GM18499 (cell line): ENCODE results near the gene ELL.

Experiments used
- ATAC-seq: cut with Tn5 transposase; IDR thresholded peaks from one replicate; pipeline ENCODE4 v1.9.1; 2021; ENCODE audit warnings: moderate number of reproducible peaks; ENCODE audit not compliant: insufficient read depth, unreplicated experiment

The ELL gene

DNA sequence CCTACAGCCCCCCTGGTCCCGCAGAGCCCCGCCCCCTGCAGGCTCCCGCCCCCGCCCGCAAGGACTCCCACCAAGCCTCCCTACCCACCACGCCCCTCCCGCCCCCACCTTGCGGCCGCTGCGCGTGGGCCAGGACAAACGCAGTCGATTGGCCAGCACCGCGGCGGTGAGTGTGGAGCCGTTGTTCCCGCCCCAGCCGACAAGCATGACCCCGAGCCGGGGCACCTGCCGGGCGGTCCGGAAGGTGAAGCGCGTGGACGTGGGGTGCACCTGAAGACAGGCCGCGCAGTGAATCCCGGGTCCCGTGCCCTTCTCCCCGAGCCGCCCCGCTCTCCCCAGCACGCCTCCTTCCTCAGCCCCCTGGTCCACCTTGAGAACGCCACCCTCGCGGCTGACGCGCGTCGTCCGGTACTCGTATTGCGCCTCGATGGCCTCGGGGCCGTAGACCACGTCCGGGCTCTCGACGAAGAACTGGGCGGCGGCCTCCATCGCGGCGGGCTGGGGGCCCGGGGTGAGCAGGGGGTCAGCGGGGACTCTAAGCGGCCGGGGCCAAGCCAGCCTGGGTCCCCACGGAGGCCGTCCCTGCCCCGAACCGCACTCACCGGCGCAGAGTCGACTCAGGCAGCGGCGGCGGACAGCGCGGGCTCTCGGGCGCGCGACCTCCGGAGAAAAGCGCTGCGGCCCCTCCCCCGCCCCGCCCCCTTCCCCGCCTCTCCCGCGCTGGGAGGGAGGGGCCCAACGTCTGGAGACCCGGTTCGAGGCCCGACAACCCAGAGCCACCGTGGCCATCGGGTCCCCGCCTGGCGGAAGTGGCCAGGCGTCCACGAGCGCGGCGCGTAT lies 84.2 kb downstream of the ELL start, which contains the start of gene ISYNA1:
Gene ISYNA1 (minus strand): TSS at position 643 of the 840 bp plus-strand sequence. CDS start 154 bp downstream, at position 489.
- no peak for ATAC-seq

DNA sequence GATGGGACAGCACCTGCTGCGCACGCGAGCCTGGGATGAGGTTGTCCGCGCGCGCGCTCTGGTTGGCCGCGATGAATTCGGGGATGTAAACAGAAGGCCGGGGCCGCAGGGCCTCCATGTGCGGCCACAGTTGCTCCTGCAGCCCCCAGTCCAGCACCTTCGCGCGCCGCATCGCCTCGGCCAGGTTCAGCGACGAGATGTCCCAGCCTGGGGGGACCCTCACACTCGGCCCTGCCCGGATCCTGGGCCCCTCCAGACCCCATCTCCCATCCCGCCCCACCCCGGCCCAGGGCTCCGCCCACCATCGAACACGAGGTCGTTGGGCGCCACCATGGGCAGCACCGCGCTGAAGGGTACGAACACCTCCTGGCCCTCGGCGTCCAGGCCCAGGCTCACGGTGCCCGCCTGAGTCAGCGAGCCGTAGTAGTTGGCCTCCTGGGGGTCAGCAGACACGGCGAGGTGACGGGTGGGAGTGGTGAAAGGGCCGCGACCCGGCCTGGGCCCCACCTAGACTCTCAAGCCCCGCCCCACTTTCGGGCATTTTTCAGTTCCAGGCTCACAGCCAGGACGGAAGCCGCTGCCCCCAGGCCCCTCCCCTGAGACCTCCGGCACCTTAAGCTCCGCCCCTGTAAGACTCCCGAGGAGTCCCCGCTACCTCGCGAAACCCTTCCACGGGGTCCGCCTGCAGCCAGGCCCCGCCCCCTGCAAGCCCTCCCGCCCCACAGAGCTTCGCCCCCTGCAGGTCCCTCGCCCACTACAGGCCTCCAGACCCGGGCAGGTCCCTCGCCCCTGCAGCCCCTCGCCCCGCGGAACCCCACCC lies 85.0 kb downstream of the ELL start:
- ATAC-seq = no peak

DNA sequence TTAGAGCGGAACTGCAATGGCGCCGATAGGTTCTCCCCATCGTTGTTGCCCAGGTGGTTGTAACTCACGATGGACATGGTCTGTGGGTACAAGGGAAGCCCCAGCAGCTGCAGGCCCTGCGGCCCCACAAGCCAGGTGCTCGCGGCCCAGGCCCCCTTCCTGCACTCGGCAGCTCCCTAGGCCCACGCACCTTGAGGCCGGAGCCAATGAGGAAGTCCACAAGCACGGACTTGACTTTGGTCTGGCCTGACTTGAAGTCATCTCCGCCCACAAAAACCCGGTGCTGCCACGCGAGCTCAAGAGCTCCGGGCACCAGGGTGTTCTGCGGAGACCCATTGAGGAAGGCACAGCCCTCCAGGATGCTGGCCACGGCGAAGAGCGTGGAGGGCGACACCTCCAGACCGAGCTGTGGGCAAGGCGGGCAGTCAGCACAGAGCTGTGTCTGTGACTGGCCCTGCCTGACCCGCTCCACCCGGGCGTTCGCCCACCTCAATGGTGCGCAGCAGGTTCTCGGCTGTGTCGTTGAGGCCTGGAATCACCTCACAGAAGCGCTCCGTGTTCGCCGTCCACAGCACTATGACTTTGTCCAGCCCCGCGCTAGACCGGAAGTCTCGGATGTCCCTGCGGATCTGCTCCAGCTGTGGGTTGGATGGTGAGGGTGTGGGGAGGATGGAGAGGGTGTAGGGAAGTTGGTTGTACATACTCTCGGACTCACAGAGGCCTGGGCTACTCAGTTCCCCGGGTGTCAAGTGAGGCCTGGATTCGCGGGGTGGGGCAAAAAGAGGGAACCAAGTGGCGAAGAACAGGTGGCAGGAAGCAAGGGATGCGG lies 85.8 kb downstream of the ELL start:
- no peak for ATAC-seq

DNA sequence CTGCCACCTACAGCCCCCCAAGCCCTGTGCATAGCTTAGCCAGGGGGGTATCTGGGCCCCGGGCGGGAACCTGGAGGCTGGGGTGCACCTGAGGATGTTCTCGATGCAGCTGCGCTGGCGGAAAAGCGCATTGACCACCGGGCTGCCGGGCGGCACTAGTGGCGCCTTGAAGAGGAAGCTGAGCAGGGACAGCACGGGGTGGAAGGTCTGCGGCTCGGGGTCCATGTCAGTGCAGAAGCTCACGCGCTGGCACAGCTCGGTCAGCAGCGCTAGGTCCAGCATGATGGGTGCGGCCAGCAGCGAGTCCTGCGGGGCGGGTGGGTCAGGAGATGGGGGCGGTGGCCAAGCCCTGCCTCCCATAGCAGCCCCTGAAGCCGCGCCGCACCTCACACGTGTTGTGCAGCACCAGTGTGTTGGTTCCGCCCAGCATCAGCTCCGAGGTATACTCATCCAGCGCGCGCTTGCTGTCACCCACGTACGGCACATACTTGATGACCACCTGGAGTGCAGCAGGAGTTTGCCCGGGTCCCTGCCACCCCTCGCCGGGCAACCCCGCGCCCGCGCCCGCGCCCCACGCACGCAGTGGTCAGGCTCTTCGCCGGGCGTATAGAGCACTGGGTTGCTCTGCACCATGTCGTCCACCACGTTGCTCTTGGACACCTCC lies 86.6 kb downstream of the ELL start:
- ATAC-seq = no peak

DNA sequence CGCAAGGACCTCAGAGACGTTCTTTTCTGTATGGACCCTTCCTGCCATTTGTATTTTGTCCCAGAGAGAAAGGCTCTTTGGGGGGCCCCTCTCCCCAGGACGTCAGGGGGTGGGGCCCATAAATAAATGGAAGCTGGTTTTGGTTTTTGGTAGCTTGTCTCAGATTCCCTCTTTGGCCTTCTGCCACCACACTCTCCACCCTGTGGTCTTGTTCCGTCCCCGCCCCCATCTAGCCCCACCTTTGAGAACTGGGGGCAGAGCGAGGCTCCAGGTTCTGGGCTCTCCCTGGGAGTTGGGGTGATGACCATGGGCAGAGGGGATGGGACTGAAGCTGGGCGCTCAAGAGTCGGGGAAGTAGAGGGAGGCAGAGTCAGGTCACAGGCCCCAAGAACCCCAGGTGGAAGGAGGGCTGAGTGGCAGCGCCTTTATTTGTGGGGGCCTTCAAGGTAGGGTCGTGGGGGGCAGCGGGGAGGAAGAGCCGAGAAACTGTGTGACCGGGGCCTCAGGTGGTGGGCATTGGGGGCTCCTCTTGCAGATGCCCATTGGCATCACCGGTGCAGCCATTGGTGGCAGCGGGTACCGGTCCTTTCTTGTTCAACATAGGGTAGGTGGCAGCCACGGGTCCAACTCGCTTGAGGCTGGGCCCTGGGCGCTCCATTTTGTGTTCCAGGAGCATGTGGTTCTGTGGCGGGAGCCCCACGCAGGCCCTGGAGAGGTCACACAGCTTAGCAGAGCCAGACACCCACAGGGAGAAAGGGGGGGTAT lies 87.3 kb downstream of the ELL start:
- no peak for ATAC-seq

DNA sequence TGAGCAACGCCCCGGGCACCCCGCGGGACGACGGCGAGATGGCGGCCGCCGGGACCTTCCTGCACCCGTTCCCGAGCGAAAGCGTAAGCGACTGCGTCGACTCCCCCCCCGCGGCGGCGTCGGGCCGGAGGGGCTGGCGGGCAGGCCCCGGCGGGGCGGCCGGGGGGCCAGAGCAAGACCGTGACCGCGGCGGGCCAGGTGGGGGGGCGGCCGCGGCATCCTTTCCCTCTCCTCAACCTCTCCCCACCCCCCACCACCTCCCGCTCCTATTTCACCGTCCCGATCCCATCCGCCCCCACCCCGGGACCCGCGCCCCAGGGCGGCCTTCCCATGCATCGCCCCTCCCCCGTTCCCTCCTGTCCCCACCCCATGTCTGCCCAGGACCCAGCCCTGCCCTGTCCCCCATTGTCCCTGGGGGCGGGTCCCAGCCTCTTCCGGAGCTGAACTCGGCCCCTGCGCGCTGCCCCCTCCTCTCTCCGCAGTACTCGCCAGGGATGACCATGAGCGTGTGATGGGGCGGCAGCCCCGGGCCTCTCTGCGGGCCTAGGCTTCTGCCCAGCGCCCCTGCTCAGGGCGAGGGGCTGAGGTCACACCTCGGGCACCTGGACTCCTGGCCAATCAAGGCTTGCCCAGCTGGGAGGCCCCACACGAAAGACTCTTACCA lies 88.0 kb downstream of the ELL start:
- ATAC-seq = no peak

DNA sequence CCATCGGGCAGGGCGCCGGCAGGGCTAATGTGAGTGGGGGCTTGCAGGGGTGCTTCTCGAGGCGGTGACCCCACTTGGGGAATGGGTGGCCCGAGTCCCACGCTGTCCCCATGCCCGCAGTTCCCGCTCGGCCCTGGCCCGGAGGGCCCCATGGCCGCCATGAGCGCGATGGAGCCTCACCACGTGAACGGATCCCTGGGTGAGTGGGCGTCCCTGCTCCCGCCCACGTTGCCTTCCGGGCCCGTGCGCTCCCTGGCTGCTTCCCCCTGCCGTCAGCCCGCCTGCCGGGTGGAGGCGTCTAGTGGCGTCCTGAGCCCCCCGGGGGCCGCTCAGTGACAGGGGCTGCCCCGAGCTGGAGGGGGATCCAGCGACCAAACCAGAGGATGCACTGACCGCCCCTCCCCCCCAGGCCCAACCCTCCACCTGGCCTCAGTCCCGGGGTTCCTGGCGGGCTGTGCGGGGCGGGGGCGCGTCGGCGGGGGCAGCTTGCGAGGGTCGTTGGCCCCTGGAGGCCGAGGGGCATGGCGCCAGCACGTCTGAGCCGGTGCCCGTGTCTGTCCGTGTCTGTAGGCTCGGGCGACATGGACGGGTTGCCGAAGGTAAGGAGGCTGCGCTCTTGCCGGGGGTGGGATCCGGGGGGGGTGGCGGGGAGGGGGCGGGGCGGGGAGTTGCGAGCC lies 88.7 kb downstream of the ELL start:
- no peak for ATAC-seq

DNA sequence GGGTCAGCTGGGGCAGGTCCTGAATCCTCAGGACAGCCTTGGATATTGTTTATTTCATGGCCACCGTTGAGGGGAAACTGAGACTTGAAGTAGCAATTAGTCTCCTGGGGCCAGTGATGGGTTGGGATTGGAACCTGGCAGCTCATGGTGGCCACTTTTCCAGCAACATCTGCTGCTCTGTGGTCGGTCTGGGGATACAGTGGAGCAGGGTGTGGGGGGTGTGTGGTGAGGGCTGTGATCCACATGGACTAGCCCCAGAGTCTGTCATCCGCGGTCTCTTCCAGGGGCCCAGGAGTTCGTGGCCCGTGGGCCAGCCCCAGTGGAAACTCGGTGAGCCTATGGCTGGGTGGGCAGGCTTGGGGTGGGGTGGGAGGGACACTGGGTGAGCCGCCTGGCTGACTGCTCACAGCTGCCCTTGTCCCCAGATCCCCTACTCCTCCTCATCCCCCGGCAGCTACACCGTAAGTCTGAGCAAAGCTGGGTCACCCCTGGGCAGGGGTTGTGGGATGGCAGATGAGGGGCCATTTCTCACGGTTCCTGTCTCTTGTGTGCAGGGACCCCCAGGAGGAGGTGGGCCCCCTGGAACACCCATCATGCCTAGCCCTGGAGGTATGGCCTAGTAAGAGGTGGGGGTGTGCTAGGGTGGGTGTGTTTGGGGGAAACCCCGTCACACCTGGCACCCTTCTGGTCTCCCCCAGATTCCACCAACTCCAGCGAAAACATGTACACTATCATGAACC lies 89.4 kb downstream of the ELL start:
- ATAC-seq = no peak

DNA sequence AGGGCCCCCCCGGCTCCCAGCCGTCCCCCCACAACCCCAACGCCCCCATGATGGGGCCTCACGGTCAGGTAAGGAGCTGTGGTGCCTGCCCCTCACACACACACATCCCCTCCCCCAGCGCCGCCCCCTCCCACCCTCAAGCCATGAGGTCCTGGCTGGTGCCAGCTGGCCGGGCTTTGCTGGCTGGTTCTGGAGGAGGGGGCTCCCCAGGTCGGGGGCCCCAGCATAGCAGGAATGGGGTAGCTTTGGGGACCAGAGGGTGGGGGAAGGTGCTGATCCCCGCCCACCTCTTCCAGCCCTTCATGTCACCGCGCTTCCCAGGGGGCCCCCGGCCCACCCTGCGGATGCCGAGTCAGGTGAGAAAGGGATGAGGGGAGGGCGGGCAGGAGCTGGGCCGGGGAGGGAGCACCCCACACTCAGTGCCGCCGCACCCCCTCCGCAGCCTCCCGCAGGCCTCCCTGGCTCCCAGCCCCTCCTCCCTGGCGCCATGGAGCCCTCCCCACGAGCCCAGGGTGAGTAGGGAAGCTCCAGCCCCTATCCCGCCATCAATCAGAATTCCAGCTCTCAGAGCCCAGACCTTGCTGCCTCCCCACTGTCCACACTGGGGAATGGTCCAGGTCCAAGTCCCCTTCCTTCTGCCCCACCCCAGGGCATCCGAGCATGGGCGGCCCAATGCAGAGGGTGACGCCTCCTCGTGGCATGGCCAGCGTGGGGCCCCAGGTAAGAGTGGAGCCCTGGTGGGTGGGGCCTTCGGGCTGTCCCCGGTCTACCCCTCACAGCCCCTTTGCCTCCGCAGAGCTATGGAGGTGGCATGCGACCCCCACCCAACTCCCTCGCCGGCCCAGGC lies 90.3 kb downstream of the ELL start:
- no peak for ATAC-seq

DNA sequence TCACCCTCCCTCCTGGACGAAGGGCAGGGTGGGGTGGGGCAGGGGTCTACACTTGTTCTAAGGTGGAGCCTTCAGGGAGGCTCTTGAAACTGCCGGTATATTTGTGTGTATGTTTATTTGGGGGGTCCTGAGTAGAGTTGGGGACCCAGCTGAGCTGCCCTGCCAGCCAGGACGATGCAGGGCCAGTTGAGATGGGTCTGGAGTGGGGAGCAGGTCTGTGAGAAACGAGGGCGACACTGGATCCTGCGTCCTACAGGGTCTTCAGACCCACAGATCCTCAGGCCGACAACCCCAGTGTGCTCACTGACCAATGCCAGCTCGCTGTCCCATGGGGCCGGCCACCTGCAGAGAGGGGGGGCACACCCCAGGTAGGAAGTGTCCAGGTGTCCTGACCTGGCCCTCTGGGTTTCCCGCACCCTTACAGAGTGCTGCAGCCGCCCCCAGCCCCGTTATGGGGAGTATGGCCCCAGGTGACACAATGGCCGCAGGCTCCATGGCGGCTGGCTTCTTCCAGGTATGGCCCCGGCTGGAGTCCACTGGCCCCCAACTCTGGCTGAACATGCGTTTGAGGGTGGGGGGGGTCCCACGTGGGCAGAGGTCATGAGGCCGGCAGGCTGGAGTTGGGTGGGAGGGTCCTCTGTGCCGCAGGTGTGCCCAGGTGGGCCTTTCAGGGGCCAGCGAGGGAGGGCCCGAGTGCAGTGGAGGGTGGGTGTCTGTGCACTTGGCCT lies 91.3 kb downstream of the ELL start:
- no peak for ATAC-seq

DNA sequence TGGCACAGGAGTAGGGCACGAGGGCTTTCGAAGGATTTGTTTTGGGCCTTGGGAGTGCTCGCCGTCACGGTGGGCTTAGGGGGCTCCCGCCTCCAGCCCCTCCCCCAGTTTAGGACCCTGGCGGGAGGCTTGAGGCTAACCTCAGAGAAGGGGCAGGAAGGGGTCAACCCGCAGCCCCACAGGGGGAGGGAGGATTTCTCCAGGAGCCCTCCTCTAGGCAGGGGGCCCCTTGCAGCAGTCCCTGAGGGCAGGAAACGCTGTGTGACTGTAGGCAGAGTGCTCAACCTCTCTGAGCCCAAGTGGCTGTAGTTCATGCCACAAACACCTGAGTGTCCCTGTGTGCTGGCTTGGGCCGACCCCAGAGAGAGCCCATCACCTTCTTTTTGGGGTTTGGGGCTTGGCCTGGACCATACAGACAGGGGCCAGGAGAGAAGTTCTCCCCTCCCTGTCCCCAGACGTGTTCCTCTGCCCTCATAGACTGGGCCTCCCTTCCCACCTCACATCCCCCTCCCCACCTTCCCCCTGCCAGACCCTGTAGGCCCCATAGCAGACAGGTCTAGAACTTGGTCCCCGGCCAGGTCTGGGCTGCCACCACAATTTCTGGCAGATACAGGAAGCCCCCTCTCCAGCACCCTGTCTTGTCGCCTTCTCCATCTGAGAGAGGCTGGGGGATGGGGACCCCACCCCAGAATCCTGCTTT lies 92.0 kb downstream of the ELL start:
- no peak for ATAC-seq

DNA sequence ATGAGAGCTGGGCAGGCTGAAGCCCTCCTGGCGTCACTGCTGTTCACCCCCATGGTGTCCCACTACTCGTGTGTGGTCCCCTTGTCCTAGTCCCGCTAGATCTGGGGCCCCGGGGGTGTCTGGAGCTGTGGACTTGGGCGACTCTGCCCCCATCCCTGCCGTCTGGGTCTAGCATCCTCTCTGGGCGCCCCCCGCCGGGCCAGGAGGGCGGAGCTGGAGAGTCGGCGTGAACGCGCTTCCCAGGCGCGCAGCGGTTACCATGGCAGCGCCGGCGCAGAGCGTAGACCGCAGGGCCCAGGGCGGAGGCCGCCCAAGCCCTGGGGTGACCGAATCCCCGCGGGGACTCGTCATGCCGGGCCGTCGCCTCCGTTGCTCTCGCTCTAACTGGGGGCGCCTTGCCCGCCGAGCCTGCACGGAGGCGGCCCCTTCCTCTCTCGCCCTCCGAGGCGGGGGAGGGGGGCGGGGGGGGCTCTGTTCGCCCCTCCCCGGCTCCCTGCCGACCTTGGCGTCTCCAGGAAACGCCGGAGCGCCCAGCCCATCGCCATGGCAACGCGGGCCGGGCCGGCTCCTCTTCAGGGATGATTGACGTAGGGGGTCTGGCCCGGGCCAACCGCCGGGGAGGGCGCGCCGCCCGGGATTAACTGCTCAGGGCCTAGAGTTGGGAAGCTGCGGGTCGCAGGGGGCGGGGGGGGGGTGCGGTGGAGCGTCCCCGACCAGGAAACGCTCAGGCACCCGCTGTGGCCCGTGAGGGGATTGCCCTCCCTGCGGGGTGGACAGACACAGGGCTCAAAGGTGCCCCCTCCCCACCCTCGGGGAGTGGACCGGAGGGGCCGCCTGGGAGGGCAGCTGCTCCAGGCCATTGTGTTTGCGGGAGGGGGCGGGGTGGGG lies 92.8 kb downstream of the ELL start:
- ATAC-seq = no peak

DNA sequence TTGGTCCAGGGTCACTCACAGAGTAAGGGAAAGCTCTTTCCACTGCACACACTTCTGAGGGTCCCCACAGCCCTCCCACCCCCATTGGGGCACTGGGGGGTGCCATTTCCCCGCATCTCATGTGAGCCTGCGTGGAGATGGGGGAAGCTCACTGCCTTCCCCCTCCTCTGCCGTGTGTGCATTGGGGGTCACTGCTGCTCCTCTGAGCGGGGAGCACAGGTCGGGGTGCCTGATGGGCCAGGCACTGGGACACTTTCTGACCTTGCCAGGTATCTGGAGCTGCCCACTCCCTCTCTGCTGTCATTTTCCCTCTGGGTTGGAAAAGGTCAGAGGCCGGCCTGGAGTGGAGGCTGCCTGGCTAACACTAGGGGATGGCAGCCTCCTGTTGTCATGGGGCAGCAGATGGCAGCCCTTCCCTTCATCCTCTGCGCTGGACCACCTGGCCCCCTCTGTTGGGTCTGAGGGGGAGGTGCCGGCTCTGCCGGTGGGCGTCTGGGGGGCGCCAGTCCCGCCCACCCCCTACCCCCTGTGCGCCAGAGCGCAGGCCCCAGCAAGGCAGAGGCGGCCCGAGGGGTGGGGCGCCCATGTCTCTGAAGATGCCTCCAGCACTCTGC lies 93.6 kb downstream of the ELL start:
- no peak for ATAC-seq

DNA sequence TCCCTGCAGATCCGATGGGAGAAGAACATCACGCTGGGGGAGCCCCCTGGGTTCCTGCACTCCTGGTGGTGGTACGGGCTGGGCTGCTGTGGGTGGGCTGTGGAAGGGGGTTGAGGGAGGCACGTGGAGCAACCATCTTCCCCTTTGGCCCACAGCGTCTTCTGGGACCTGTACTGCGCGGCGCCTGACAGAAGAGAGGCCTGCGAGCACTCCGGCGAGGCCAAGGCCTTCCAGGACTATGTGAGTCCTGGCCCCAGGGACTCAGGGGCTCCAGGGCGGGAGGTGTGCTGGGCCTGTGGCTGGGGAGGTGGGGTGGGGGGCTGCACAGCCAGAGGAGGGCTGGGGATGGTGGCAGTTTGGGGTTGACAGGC lies 94.1 kb downstream of the ELL start:
- ATAC-seq = no peak
